22Rv1 (cell line): Measurements from ENCODE around the gene EFNB2.

Source experiments
- ZFX ChIP-seq: fragments of 450-650 bp; IDR thresholded peaks from 2 replicates; pipeline ENCODE4 v1.6.1; 2017; ENCODE audit warnings: antibody characterized with exemption, borderline replicate concordance
- TF ChIP-seq, protein P1 (sequence below): fragments of 450-650 bp; IDR thresholded peaks from 2 replicates; pipeline ENCODE4 v1.5.1; 2017; ENCODE audit warnings: mild to moderate bottlenecking

DNA sequence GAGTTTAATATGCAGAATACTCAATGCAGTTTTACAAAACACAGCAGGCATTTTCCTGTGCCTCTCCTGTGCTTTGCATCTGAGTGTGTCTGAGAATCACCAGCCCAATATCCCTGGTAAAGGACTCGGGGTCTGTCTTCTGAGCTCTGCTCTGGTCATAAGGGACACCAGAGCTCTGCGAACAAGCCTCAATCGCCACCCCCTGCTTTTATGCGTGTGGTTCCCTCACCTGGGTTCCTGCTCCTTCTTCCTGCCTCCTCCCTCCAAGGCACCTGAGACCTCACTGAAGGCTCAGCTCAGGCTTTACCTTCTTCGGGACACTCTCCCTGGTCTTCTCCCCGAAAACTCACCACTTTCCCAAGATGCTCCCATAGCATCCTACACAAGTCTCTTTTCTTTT is 84.5 kb downstream of the EFNB2 start:
- TF ChIP-seq, protein P1, sequence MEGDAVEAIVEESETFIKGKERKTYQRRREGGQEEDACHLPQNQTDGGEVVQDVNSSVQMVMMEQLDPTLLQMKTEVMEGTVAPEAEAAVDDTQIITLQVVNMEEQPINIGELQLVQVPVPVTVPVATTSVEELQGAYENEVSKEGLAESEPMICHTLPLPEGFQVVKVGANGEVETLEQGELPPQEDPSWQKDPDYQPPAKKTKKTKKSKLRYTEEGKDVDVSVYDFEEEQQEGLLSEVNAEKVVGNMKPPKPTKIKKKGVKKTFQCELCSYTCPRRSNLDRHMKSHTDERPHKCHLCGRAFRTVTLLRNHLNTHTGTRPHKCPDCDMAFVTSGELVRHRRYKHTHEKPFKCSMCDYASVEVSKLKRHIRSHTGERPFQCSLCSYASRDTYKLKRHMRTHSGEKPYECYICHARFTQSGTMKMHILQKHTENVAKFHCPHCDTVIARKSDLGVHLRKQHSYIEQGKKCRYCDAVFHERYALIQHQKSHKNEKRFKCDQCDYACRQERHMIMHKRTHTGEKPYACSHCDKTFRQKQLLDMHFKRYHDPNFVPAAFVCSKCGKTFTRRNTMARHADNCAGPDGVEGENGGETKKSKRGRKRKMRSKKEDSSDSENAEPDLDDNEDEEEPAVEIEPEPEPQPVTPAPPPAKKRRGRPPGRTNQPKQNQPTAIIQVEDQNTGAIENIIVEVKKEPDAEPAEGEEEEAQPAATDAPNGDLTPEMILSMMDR, result no peak
- no peak for TF ChIP-seq ZFX
